ENCODE measurements around the gene METTL2B. TPM values are rescaled to one million over a fixed set of nuclear protein-coding genes. Genes with fewer than 3 reads are reported as not detected.
"Not testable (repeated sequence)": the region's sequence is repeated elsewhere in the genome, so short reads cannot be mapped to it uniquely, and the experiment has no call there.

The METTL2B gene
- 26.3 to 35.4 TPM (median 26.3 TPM) in 3 replicates for total RNA-seq
- long read RNA-seq, transcript METTL2B-201 (9 exons, 2,182 nt): major isoform, 9 of 16 reads
- long read RNA-seq, partial matches to known transcripts: 1 of 16 reads
- long read RNA-seq, other reads (novel, unspliced or antisense): 2 of 16 reads

GRCh38 chr7:128476402-128477335, at the start of gene METTL2B:
TSS of gene METTL2B (plus strand) at chr7:128476748. CDS start at chr7:128476766, 18 bp downstream.
- H3K27me3 Mint-ChIP-seq (ENCODE audit: low read depth); H3K36me3 Mint-ChIP-seq (ENCODE audit: low read depth); H3K9me3 Mint-ChIP-seq (ENCODE audit: low read depth): not testable (repeated sequence)
- peaks cover 28% of the 10 kb centered on the region for H3K4me1 Mint-ChIP-seq (ENCODE audit: low read depth)
- peak; percentile 97 for DNase-seq (ENCODE audit: low spot score)
- H3K27ac Mint-ChIP-seq (ENCODE audit: unreplicated experiment): peak within 1 kb of the TSS; percentile 97
- peak within 1 kb of the TSS; percentile 98 for H3K4me3 Mint-ChIP-seq (ENCODE audit: unreplicated experiment)
- peak; percentile 74 for TF ChIP-seq CTCF (IDR thresholded peaks at IDR 0.05)

GRCh38 chr7:128427289-128427891, 49.2 kb upstream of the METTL2B start:
- Mint-ChIP-seq H3K4me3 (ENCODE audit: unreplicated experiment) (no peak overlapping the region), H3K36me3 (ENCODE audit: low read depth) (no peaks in the 10 kb centered on the region), H3K27me3 (ENCODE audit: low read depth) (no peaks in the 10 kb centered on the region), H3K4me1 (ENCODE audit: low read depth) (peaks cover 5% of the 10 kb centered on the region), H3K27ac (ENCODE audit: unreplicated experiment) (no peak overlapping the region), H3K9me3 (ENCODE audit: low read depth) (no peaks in the 10 kb centered on the region)
- TF ChIP-seq CTCF (IDR thresholded peaks at IDR 0.05): peak; percentile 89
- DNase-seq (ENCODE audit: low spot score): no peak

- Mint-ChIP-seq H3K36me3 (ENCODE audit: low read depth) (no peaks in the 10 kb centered on the region), H3K4me1 (ENCODE audit: low read depth) (peaks cover 5% of the 10 kb centered on the region), H3K27ac (ENCODE audit: unreplicated experiment) (no peak overlapping the region), H3K9me3 (ENCODE audit: low read depth) (no peaks in the 10 kb centered on the region), H3K4me3 (ENCODE audit: unreplicated experiment) (no peak overlapping the region), H3K27me3 (ENCODE audit: low read depth) (peaks cover 3% of the 10 kb centered on the region)
- no peak for TF ChIP-seq CTCF (IDR thresholded peaks at IDR 0.05)
- no peak for DNase-seq (ENCODE audit: low spot score)
Observed at GRCh38 chr7:128430207-128430606, 46.3 kb upstream of the METTL2B start.

GRCh38 chr7:128431221-128431620, 45.3 kb upstream of the METTL2B start:
- H3K27ac Mint-ChIP-seq (ENCODE audit: unreplicated experiment): no peak overlapping the region
- no peak for TF ChIP-seq CTCF (IDR thresholded peaks at IDR 0.05)
- H3K9me3 Mint-ChIP-seq (ENCODE audit: low read depth): no peaks in the 10 kb centered on the region
- H3K36me3 Mint-ChIP-seq (ENCODE audit: low read depth): no peaks in the 10 kb centered on the region
- no peak overlapping the region for H3K4me3 Mint-ChIP-seq (ENCODE audit: unreplicated experiment)
- H3K27me3 Mint-ChIP-seq (ENCODE audit: low read depth): peaks cover 6% of the 10 kb centered on the region
- DNase-seq (ENCODE audit: low spot score): no peak
- H3K4me1 Mint-ChIP-seq (ENCODE audit: low read depth): peaks cover 5% of the 10 kb centered on the region

- H3K27me3 Mint-ChIP-seq (ENCODE audit: low read depth): peaks cover 6% of the 10 kb centered on the region
- H3K4me1 Mint-ChIP-seq (ENCODE audit: low read depth): peaks cover 5% of the 10 kb centered on the region
- no peak for DNase-seq (ENCODE audit: low spot score)
- no peak for TF ChIP-seq CTCF (IDR thresholded peaks at IDR 0.05)
- H3K36me3 Mint-ChIP-seq (ENCODE audit: low read depth): no peaks in the 10 kb centered on the region
- H3K4me3 Mint-ChIP-seq (ENCODE audit: unreplicated experiment): no peak overlapping the region
- H3K9me3 Mint-ChIP-seq (ENCODE audit: low read depth): no peaks in the 10 kb centered on the region
- H3K27ac Mint-ChIP-seq (ENCODE audit: unreplicated experiment): no peak overlapping the region
Observed at GRCh38 chr7:128431754-128432153, 44.8 kb upstream of the METTL2B start.
